Putamen (tissue), 1 donor: ENCODE data around the gene TBX18.

Experiments used
- DNase-seq: peaks from one replicate; pipeline ENCODE4 v3.0.0-alpha.2; 2016; ENCODE audit warnings: low spot score

TBX18 gene

GRCh38 chr6:84671183-84671582 lies 93.2 kb downstream of the TBX18 start:
- no peak for DNase-seq

- no peak for DNase-seq
Measured at GRCh38 chr6:84669945-84670344, 94.5 kb downstream of the TBX18 start.

- DNase-seq: no peak
Measured at GRCh38 chr6:84667252-84668213, 96.9 kb downstream of the TBX18 start.

- no peak for DNase-seq
Measured at GRCh38 chr6:84665401-84665800, 99.0 kb downstream of the TBX18 start.

GRCh38 chr6:84663866-84664265 lies 100.5 kb downstream of the TBX18 start:
- no peak for DNase-seq

GRCh38 chr6:84657486-84657885 lies 106.9 kb downstream of the TBX18 start:
- no peak for DNase-seq

- DNase-seq: no peak
Measured at GRCh38 chr6:84657025-84657424, 107.4 kb downstream of the TBX18 start.

GRCh38 chr6:84653027-84653551 lies 111.3 kb downstream of the TBX18 start:
- DNase-seq: no peak

GRCh38 chr6:84652356-84653026 lies 111.9 kb downstream of the TBX18 start:
- DNase-seq: no peak

- DNase-seq: no peak
Measured at GRCh38 chr6:84651583-84651982, 112.8 kb downstream of the TBX18 start.

GRCh38 chr6:84648444-84648843 lies 116.0 kb downstream of the TBX18 start:
- no peak for DNase-seq

- no peak for DNase-seq
Measured at GRCh38 chr6:84645563-84646266, 118.7 kb downstream of the TBX18 start.

- no peak for DNase-seq
Measured at GRCh38 chr6:84645000-84645399, 119.4 kb downstream of the TBX18 start.

GRCh38 chr6:84643778-84644177 lies 120.6 kb downstream of the TBX18 start:
- DNase-seq: no peak

- no peak for DNase-seq
Measured at GRCh38 chr6:84641076-84641475, 123.3 kb downstream of the TBX18 start.

- no peak for DNase-seq
Measured at GRCh38 chr6:84639396-84639795, 125.0 kb downstream of the TBX18 start.

- DNase-seq: no peak
Measured at GRCh38 chr6:84638286-84638685, 126.1 kb downstream of the TBX18 start.
